Measurements from ENCODE around the gene DIAPH3.
"Not testable (repeated sequence)": the region's sequence is repeated elsewhere in the genome, so short reads cannot be mapped to it uniquely, and the experiment has no call there.

Gene DIAPH3

DNA sequence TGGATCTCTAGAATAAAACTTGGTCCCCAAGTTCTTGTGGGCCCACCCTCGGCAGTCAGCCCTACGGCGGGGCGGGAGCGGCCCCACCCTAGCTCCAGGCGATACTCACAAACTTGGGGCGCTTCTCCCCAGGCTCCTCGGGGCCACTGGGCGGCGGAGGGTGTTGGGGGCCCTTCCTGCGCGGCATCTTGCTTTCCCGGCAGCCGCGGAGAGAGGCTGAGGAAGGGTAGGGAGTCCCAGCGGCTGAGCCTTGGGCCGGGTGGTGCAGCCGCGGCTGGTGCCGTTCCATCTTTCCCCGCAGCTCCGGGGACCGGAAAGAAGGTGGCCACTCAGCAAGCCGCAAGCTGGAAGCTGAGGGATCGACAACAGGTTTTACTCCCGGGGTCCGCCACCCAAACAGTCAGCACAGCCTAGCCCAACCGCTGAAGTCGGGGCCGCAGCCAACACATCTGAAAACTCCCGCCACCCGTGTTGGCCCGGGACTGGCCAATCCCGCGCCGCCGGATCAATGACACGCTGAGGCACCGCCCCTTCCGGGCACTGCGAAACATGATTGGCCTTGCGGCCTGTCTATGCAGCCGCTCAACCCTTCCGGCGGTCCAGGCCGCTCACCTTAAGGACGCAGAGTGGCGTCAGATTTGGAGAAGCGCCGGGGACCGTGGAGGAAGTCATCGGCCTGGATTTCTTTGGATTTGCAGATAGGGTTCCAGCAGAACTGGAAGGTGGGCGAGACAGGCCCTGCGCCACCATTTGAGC is at the start of gene DIAPH3:
TSS of gene DIAPH3 (minus strand) at position 451 of the 756 bp plus-strand sequence. CDS start at position 289, 162 bp downstream.
- peak; percentile 91 to 99 for DNase-seq

DNA sequence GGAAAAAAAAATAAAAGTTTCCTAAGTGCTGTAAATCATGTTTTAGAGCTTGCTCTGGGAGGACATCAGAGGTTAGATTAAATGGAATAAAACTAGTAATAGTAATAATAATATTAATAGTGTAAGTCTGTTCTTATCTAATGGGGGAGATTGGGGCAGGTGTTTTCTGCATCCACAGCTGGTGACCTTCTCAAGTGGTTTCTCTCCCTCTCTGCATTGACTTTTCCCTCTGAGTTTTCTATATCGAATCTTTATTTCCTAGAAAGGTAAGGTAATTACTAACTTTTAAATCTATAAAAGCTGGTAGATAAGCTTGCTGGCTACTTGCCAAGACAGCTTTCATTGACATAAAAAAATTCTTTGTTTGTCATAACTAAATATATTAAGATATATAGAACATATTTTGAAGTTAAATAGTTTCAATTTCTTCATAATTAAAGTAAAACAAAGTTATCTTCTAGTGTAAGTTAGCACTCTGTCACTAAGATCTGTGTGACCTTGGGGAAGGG is 49.6 kb upstream of the DIAPH3 start:
- no peak for DNase-seq

- no peak for DNase-seq
Observed at GRCh38 chr13:60211548-60211947, 47.8 kb upstream of the DIAPH3 start.

- DNase-seq: no peak
Observed at GRCh38 chr13:60210510-60211330, 47.0 kb upstream of the DIAPH3 start.

GRCh38 chr13:60205499-60205898 is 41.8 kb upstream of the DIAPH3 start:
- DNase-seq: not testable (repeated sequence)

DNA sequence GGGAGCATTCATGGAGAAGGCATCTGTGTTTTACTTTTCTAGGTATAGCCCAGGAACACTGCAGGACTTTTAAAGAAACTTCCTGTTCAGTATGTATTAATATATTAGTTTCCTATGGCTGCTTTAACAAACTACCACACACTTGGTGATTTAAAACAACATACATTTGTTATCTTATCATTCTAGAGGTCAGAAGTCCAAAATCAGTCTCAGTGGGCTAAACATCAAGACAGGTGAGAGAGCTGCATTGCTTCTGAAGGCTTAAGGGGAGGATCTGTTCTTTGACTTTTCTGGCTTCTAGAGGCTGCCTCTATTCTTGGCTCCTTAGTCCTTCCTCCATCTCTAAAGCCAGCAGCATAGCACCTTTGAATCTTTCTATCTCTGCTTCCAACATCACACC is 37.6 kb upstream of the DIAPH3 start:
- no peak for DNase-seq

GRCh38 chr13:60195893-60196292 is 32.2 kb upstream of the DIAPH3 start:
- DNase-seq: not testable (repeated sequence)

- DNase-seq: no peak
Observed at GRCh38 chr13:60182907-60183306, 19.2 kb upstream of the DIAPH3 start.

GRCh38 chr13:60178327-60178726 is 14.6 kb upstream of the DIAPH3 start:
- DNase-seq: no peak

- DNase-seq: no peak
Observed at GRCh38 chr13:60175571-60175970, 11.8 kb upstream of the DIAPH3 start.

GRCh38 chr13:60174113-60174512 is 10.4 kb upstream of the DIAPH3 start:
- DNase-seq: no peak

DNA sequence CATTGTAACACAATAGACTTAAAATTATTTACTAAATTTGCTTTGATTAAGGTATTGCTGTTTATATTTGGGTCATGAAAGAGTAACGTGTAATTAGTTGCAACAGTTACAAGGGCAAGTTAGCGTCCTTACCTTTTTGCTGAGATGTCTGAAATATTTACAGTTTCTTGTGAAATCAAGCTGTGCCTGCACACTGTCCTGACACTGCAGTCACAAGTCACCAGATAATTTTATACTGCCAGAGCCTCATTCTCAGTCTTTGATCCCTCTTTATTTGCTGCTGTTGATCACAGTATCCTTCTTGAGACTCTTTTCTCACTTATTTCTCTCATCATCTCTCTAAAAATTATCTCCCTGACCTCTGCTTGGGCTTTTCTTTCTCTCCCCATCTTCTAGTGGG is 8.4 kb upstream of the DIAPH3 start:
- no peak for DNase-seq

DNA sequence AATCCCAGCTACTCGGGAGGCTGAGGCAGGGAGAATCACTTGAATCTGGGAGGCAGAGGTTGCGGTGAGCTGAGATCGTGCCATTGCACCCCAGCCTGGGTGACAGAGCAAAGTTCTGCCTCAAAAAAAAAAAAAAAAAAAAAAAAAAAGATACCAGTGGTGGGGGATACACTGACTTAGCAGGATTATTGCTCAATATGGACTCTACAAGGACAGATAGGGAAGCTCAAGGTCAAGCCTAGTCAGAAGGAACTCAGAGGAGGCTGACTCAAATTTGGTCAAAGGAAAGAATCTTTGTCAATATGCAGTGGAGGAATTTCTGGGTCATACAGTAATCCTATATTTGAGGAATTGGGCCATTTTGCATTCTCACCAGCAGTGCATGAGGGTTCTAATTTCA is 6.7 kb upstream of the DIAPH3 start:
- DNase-seq: no peak

GRCh38 chr13:60169239-60170031 is 5.7 kb upstream of the DIAPH3 start:
- DNase-seq: no peak

- DNase-seq: no peak
Observed at GRCh38 chr13:60167121-60167520, 3.4 kb upstream of the DIAPH3 start.

DNA sequence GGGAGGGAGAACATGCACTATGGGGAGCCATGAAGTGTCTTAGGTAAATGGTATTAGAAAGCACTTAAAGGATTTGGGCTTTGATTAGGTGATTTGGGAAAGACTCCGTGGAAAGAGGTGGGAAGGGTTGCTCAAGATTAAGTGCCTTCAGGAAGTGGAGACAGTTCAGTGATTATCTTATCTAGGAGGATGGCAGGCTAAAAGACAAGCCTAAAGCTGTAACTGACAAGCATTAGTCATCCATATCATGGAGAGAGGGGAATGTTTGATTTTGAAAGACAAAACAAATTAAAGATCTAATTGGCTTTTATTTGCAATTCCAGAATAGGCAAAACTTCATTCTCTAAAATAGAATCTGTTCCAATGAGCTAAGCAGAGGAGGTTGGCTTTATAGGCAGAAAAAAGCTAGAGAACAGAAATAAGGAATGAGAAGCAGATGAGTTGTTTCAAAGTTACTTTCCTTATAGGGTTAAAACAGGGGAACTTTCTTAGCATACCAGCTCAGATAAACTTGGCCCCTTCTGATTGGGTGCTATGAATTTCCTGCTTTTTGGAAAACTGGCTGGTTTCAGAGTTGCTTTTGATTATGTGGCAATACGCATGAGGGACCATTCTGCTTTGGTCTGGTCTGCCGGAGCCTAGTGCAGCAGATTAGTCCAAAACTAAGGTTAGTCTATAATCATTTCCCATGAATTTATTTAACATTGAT is 1.8 kb upstream of the DIAPH3 start:
- DNase-seq: no peak

- DNase-seq: no peak
Observed at GRCh38 chr13:60164234-60164889, 634 bp upstream of the DIAPH3 start.

DNA sequence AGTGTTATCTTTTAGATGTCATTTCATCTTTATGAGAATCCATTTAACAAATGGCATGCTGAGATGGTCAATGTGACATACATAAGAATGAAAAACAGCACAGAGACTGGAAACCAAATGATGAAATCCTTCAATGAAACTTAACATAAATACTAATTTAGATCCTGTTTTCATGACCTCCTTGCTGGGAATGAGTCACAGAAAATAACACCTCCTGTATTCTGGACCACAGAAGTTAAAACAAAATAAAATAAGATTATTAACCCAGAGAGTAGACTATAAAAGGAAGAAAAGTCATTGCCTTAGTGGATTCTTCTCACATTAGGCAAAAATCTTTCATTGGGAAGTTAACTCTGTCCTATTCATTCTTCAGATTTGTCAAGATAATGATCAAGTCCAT is 1.6 kb downstream of the DIAPH3 start:
- DNase-seq: no peak

DNA sequence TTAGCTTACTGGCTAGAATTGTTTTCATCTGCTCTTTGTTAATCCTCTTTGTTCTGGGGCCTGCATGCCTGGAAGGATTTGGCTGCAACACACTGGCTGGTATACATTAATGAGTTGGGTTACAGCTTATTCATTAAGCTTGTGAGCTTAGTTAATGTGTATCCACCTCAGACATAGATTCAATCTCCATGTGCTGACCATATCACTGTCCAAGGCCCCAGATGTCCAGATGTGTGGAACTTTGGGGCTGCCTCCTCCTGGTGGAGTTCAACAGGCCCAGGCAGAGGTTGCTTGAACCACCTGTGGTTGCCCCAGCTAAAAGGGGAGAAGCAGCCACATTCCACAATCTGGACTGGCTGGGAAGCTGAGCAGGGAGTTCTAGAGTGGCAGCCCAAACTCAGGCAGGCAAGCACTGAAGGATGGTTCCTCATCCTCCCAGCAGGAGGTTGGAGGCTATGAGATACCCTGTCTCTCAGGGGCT is 5.4 kb downstream of the DIAPH3 start:
- no peak for DNase-seq

- no peak for DNase-seq
Observed at GRCh38 chr13:60155978-60156377, 7.8 kb downstream of the DIAPH3 start.

- no peak for DNase-seq
Observed at GRCh38 chr13:60152904-60153303, 10.8 kb downstream of the DIAPH3 start.

DNA sequence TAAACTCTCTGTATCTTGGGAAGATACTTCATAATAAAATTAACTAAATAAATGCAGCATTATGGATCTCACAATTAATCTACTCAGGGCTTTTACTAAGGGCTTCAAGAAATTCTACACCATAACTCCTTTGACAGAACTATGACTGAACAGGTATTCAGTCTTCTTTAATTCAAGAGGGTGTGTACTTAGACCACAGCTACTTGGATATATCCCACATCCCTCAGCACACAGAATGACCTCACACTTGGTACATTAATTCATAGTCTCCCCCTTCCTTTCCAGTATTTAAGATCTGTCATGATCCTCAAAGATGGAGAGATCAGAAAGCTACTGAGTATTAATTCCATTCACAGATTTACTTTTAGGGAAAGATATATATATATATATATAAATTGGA is 11.6 kb downstream of the DIAPH3 start:
- DNase-seq: no peak

Data from NCI-H526 (cell line).